ENCODE measurements around the gene PARL. TPM values are rescaled to one million over a fixed set of nuclear protein-coding genes. Genes with fewer than 3 reads are reported as not detected.

The PARL gene
- total and polyA plus RNA-seq, 9 of the 15 experiments (the other 6 are each of a cell fraction or from before 2014, with no cell fraction given), result 39.5 to 82.4 (median 57.4) TPM

DNA sequence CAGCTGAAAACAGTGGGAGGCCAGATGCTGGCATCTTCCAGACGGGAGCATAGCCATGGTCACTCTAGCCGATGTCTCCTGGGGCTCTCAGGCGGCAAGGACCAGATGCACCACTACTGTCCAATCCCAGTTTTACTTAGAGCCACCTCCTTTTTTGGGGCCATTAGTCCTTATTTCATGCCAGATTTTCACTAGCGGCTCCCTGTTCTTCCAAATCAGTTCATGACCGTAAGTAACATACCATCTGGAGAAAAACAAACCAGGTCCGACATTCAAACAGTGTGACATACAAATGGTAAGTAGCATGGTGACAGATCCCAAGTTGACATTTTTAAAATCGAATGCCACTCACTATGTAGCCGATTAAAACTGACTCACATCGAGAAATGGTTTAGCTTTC is 55.2 kb downstream of the PARL start:
- Histone ChIP-seq H3K4me2 (ENCODE audit: insufficient read depth, low read length) (no peak overlapping the region), H3K27me3 (ENCODE audit: control insufficient read depth in 2 of 2, insufficient read depth in 2 of 2, low read length in 2 of 2) (no peaks in the 10 kb centered on the region), H3K79me2 (ENCODE audit: control insufficient read depth, insufficient read depth, low read length) (no peaks in the 10 kb centered on the region), H3K36me3 (ENCODE audit: control insufficient read depth, insufficient read depth, low read length) (peaks cover 53% of the 10 kb centered on the region; the same call in 2 of the 3 replicates), H2AFZ (ENCODE audit: low read depth, low read length) (no peak overlapping the region), H4K20me1 (replicated peaks; ENCODE audit: control insufficient read depth, insufficient read depth, low read length) (no peaks in the 10 kb centered on the region), H3K9me3 (replicated peaks; ENCODE audit: control insufficient read depth, insufficient read depth, low read depth, low read length) (no peaks in the 10 kb centered on the region), H3K27ac (ENCODE audit: extremely low read depth, low read depth, low read length) (no peak overlapping the region), H3K9me1 (ENCODE audit: control insufficient read depth, insufficient read depth, low read length) (no peaks in the 10 kb centered on the region), H3K4me3 (no peak overlapping the region), H3K4me1 (replicated peaks in 1 of 2; ENCODE audit: control insufficient read depth in 2 of 2, insufficient read depth in 2 of 2, low read length in 2 of 2) (no peaks in the 10 kb centered on the region), H3K9ac (ENCODE audit: insufficient read depth in 1 of 2, low read depth in 2 of 2, low read length in 2 of 2) (no peak overlapping the region)
- in situ Hi-C loops (cut with MboI) (no loop called here), intact Hi-C loops (cut with micrococcal nuclease) (no loop called here)
- no peak for DNase-seq (ENCODE audit: extremely low read depth in 1 of 4, low spot score in 3 of 4)
- ChIA-PET CTCF (ENCODE audit: low intra/inter-chr PET ratio) (no interaction called here), POLR2A (no interaction called here)
- no peak for ATAC-seq
- TF ChIP-seq HDAC8 (tag; IDR thresholded peaks at IDR 0.05) (no peak), MCM5 (IDR thresholded peaks at IDR 0.05; ENCODE audit: low read depth) (no peak), DPF2 (IDR thresholded peaks at IDR 0.05) (no peak), ZNF699 (CRISPR knock-in tag; IDR thresholded peaks at IDR 0.05; ENCODE audit: insufficient replicate concordance) (no peak), EWSR1 (IDR thresholded peaks at IDR 0.05; ENCODE audit: borderline replicate concordance, low read depth, partially characterized antibody) (no peak), IFI16 (CRISPR knock-in tag; IDR thresholded peaks at IDR 0.05) (no peak), NCOA4 (IDR thresholded peaks at IDR 0.05; ENCODE audit: partially characterized antibody) (no peak), CREB1 (IDR thresholded peaks at IDR 0.05) (no peak), CREB1 (CRISPR knock-in tag; IDR thresholded peaks at IDR 0.05) (no peak)
- TF ChIP-seq, protein P1, sequence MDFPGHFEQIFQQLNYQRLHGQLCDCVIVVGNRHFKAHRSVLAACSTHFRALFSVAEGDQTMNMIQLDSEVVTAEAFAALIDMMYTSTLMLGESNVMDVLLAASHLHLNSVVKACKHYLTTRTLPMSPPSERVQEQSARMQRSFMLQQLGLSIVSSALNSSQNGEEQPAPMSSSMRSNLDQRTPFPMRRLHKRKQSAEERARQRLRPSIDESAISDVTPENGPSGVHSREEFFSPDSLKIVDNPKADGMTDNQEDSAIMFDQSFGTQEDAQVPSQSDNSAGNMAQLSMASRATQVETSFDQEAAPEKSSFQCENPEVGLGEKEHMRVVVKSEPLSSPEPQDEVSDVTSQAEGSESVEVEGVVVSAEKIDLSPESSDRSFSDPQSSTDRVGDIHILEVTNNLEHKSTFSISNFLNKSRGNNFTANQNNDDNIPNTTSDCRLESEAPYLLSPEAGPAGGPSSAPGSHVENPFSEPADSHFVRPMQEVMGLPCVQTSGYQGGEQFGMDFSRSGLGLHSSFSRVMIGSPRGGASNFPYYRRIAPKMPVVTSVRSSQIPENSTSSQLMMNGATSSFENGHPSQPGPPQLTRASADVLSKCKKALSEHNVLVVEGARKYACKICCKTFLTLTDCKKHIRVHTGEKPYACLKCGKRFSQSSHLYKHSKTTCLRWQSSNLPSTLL (IDR thresholded peaks at IDR 0.05), result no peak
- TF ChIP-seq, protein P2, sequence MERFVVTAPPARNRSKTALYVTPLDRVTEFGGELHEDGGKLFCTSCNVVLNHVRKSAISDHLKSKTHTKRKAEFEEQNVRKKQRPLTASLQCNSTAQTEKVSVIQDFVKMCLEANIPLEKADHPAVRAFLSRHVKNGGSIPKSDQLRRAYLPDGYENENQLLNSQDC (CRISPR knock-in tag; IDR thresholded peaks at IDR 0.05), result no peak
- TF ChIP-seq, protein P3, sequence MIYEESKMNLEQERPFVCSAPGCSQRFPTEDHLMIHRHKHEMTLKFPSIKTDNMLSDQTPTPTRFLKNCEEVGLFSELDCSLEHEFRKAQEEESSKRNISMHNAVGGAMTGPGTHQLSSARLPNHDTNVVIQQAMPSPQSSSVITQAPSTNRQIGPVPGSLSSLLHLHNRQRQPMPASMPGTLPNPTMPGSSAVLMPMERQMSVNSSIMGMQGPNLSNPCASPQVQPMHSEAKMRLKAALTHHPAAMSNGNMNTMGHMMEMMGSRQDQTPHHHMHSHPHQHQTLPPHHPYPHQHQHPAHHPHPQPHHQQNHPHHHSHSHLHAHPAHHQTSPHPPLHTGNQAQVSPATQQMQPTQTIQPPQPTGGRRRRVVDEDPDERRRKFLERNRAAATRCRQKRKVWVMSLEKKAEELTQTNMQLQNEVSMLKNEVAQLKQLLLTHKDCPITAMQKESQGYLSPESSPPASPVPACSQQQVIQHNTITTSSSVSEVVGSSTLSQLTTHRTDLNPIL (CRISPR knock-in tag; IDR thresholded peaks at IDR 0.05), result no peak
- FAIRE-seq, result no peak
- no TSS peak for BruUV-seq (replicated peaks)
- 92% methylated on average over 9 of the region's 9 CpGs for WGBS (ENCODE audit: insufficient coverage, low coverage, missing lambda C conversion rate)
